HCT116 (cell line): ENCODE results near the gene RBM19. TPM values are rescaled to one million over a fixed set of nuclear protein-coding genes. Genes with fewer than 3 reads are reported as not detected.

Experiments
- ATAC-seq: fragments of 200-7000 bp; cut with Tn5 transposase; 2 replicates; pipeline ENCODE4 v1.9.1; 2020; ENCODE audit warnings: mild to moderate bottlenecking, moderate library complexity
- BruUV-seq: library from RNA; stranded (reverse); fragments of 400-500 nt; replicated peaks from 2 replicates; lab custom pipeline; 2021; lab: Mats Ljungman, UMichigan
- CTCF ChIA-PET: fragments of 300-600 bp; sonication (Branson Sonifier 250); formaldehyde crosslinking; loops from one replicate; lab custom pipeline; 2021; ENCODE audit warnings: antibody characterized with exemption; lab: Charles Lee
- POLR2A ChIA-PET: fragments of 300-600, 350-600 bp; sonication (Branson Sonifier 250); formaldehyde crosslinking; loops from one replicate; lab custom pipeline; 2021; ENCODE audit warnings: antibody characterized with exemption; lab: Charles Lee
- RAD21 ChIA-PET, 2 experiments: fragments of 300-600 bp; sonication (Branson Sonifier 250); formaldehyde crosslinking; loops; one replicate each; lab custom pipeline; 2023; ENCODE audit warnings: low total read pairs in 2 of 2; ENCODE audit not compliant: uncharacterized antibody in 2 of 2, unreplicated experiment in 2 of 2, low non-redundant PET in 1 of 2; lab: Charles Lee
- DNase-seq: peaks from one replicate; pipeline ENCODE4 v3.0.0-alpha.2; 2010; ENCODE audit warnings: low read depth, low spot score
- H2AFZ ChIP-seq: fragments of 200-600 bp; shearing (Covaris generic), sonication (generic); 2 replicates; pipeline ENCODE4 v1.6.1; 2017; ENCODE audit warnings: low read depth, mixed run types, mixed read lengths, antibody characterized with exemption, low read length; ENCODE audit not compliant: poor library complexity, severe bottlenecking
- H3K27ac ChIP-seq: 2 replicates; pipeline ENCODE4 v1.5.1; 2012; ENCODE audit warnings: low read depth, low read length
- H3K27me3 ChIP-seq: fragments of 200-600 bp; sonication (generic); 2 replicates; pipeline ENCODE4 v1.6.1; 2016; ENCODE audit warnings: mixed run types, low read length, mixed read lengths; ENCODE audit not compliant: insufficient read depth
- H3K36me3 ChIP-seq, 2 experiments: fragments of 200-500 bp in 1 of 2; fragments of 200-600 bp in 1 of 2; sonication (Bioruptor generic) in 1 of 2; sonication (generic) in 1 of 2; 2 replicates each; pipeline versions ENCODE4 v1.5.1 to v1.6.1; 2014 to 2016; ENCODE audit warnings: low read length in 2 of 2, inconsistent platforms in 1 of 2, mixed read lengths in 1 of 2, mixed run types in 1 of 2; ENCODE audit not compliant: insufficient read depth in 2 of 2, control insufficient read depth in 1 of 2
- H3K4me1 ChIP-seq, 2 experiments: fragments of 200-600 bp in 1 of 2; sonication (generic) in 1 of 2; 2 replicates each; pipeline versions ENCODE4 v1.5.1 to v1.6.1; 2012 to 2017; ENCODE audit warnings: low read length in 2 of 2, inconsistent platforms in 1 of 2, mild to moderate bottlenecking in 1 of 2, mixed read lengths in 1 of 2, mixed run types in 1 of 2, moderate library complexity in 1 of 2; ENCODE audit not compliant: insufficient read depth in 2 of 2, control insufficient read depth in 1 of 2
- H3K4me2 ChIP-seq: fragments of 200-600 bp; sonication (generic); 2 replicates; pipeline ENCODE4 v1.6.1; 2017; ENCODE audit warnings: mixed run types, low read length, mixed read lengths
- H3K4me3 ChIP-seq, 2 experiments: fragments of 200-600 bp in 1 of 2; sonication (generic) in 1 of 2; replicated peaks in 1 of 2; 2 replicates each; pipeline ENCODE4 v1.5.1; 2011 to 2016; ENCODE audit warnings: low read length in 2 of 2, control low read depth in 1 of 2, low read depth in 1 of 2, mild to moderate bottlenecking in 1 of 2, mixed read lengths in 1 of 2, mixed run types in 1 of 2
- H3K79me2 ChIP-seq: fragments of 200-600 bp; sonication (generic); 2 replicates; pipeline ENCODE4 v1.6.1; 2017; ENCODE audit warnings: mild to moderate bottlenecking, mixed run types, low read length, moderate library complexity, mixed read lengths; ENCODE audit not compliant: insufficient read depth
- H3K9ac ChIP-seq: fragments of 200-600 bp; sonication (generic); 2 replicates; pipeline ENCODE4 v1.6.1; 2016; ENCODE audit warnings: low read length, mixed read lengths
- H3K9me2 ChIP-seq: fragments of 200-600 bp; sonication (generic), shearing (Covaris generic); 2 replicates; pipeline ENCODE4 v1.6.1; 2017; ENCODE audit warnings: mixed run types, mild to moderate bottlenecking, moderate library complexity; ENCODE audit not compliant: insufficient read depth
- H3K9me3 ChIP-seq, 2 experiments: fragments of 200-500 bp in 1 of 2; fragments of 200-600 bp in 1 of 2; sonication (Bioruptor generic) in 1 of 2; sonication (generic) in 1 of 2; 2 replicates each; pipeline ENCODE4 v1.6.1; 2014 to 2017; ENCODE audit warnings: low read length in 2 of 2, mixed read lengths in 2 of 2, inconsistent platforms in 1 of 2, low read depth in 1 of 2, mild to moderate bottlenecking in 1 of 2, mixed run types in 1 of 2, moderate library complexity in 1 of 2; ENCODE audit not compliant: control insufficient read depth in 1 of 2, insufficient read depth in 1 of 2
- H4K20me1 ChIP-seq: fragments of 200-600 bp; sonication (generic), shearing (Covaris generic); 2 replicates; pipeline ENCODE4 v1.6.1; 2017; ENCODE audit warnings: mixed run types, mild to moderate bottlenecking, moderate library complexity; ENCODE audit not compliant: insufficient read depth
- CBX3 ChIP-seq: IDR thresholded peaks from 2 replicates; pipeline ENCODE4 v1.6.1; 2012; ENCODE audit warnings: low read depth
- CEBPB ChIP-seq: IDR thresholded peaks from 2 replicates; pipeline ENCODE4 v1.6.1; 2012; ENCODE audit warnings: low read depth
- EZH2 ChIP-seq: fragments of 200-600 bp; sonication (generic); IDR thresholded peaks from 2 replicates; pipeline ENCODE4 v1.6.1; 2017; ENCODE audit warnings: antibody characterized with exemption, mixed run types
- FOSL1 ChIP-seq: IDR thresholded peaks from 2 replicates; pipeline ENCODE4 v1.6.1; 2012; ENCODE audit warnings: low read depth
- JUND ChIP-seq: IDR thresholded peaks from 2 replicates; pipeline ENCODE4 v1.6.1; 2012
- MAX ChIP-seq: IDR thresholded peaks from 2 replicates; pipeline ENCODE4 v1.6.1; 2012
- POLR2AphosphoS5 ChIP-seq: IDR thresholded peaks from 2 replicates; pipeline ENCODE4 v1.6.1; 2011; ENCODE audit warnings: mild to moderate bottlenecking, low read depth, low read length, moderate library complexity
- RAD21 ChIP-seq: IDR thresholded peaks from 2 replicates; pipeline ENCODE4 v1.6.1; 2012; ENCODE audit warnings: low read depth, mild to moderate bottlenecking
- SIN3A ChIP-seq: IDR thresholded peaks from 2 replicates; pipeline ENCODE4 v1.6.1; 2012; ENCODE audit warnings: low read depth
- TCF7L2 ChIP-seq: IDR thresholded peaks from 2 replicates; pipeline ENCODE4 v1.7.0; 2011; ENCODE audit warnings: borderline replicate concordance, inconsistent platforms; ENCODE audit not compliant: insufficient read depth, insufficient read length; ENCODE audit errors: extremely low read depth
- YY1 ChIP-seq: IDR thresholded peaks from 2 replicates; pipeline ENCODE4 v1.6.1; 2011; ENCODE audit warnings: low read length, low read depth, moderate library complexity, mild to moderate bottlenecking; ENCODE audit not compliant: insufficient replicate concordance; ENCODE audit errors: extremely low read depth
- ZFX ChIP-seq: fragments of 450-650 bp; IDR thresholded peaks from 2 replicates; pipeline ENCODE4 v1.6.1; 2017
- intact Hi-C: fragments of 100-400 bp; cut with micrococcal nuclease; formaldehyde crosslinking; loops from 2 replicates; pipeline ENCODE4 v1.10.0; 2022
- total RNA-seq: library from RNA; stranded (reverse); gene quantifications from one replicate; pipeline ENCODE4 v1.2.1, GENCODE V29; 2021; ENCODE audit not compliant: unreplicated experiment
- TF ChIP-seq, protein P1 (sequence below): IDR thresholded peaks from 2 replicates; pipeline ENCODE4 v1.6.1; 2011; ENCODE audit warnings: mild to moderate bottlenecking, low read length, moderate library complexity; ENCODE audit not compliant: insufficient replicate concordance; ENCODE audit errors: extremely low read depth

The RBM19 gene
- total RNA-seq, 1 experiment from 2014 or later: 30.7 TPM

- no peaks in the 10 kb centered on the region for H3K79me2 ChIP-seq
- intact Hi-C loops: no loop called here
Measured at GRCh38 chr12:113888435-113888834, 77.7 kb downstream of the RBM19 start.

More at GRCh38 chr12:113888435-113888834, 77.7 kb downstream of the RBM19 start:
- TF ChIP-seq YY1 (no peak), TCF7L2 (no peak), ZFX (no peak), SIN3A (no peak), EZH2 (no peak), CBX3 (no peak), CEBPB (no peak), RAD21 (no peak), JUND (no peak), MAX (no peak), FOSL1 (no peak), POLR2AphosphoS5 (no peak)
- TF ChIP-seq, protein P1, sequence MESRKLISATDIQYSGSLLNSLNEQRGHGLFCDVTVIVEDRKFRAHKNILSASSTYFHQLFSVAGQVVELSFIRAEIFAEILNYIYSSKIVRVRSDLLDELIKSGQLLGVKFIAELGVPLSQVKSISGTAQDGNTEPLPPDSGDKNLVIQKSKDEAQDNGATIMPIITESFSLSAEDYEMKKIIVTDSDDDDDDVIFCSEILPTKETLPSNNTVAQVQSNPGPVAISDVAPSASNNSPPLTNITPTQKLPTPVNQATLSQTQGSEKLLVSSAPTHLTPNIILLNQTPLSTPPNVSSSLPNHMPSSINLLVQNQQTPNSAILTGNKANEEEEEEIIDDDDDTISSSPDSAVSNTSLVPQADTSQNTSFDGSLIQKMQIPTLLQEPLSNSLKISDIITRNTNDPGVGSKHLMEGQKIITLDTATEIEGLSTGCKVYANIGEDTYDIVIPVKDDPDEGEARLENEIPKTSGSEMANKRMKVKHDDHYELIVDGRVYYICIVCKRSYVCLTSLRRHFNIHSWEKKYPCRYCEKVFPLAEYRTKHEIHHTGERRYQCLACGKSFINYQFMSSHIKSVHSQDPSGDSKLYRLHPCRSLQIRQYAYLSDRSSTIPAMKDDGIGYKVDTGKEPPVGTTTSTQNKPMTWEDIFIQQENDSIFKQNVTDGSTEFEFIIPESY: no peak
- no peak overlapping the region for H3K27ac ChIP-seq
- no peak overlapping the region for H2AFZ ChIP-seq
- H3K4me3 ChIP-seq: no peak overlapping the region
- RAD21 ChIA-PET: no interaction called here
- no peaks in the 10 kb centered on the region for H3K9me2 ChIP-seq
- BruUV-seq: no TSS peak
- ATAC-seq (no peak), DNase-seq (no peak)
- H3K9ac ChIP-seq: no peak overlapping the region
- POLR2A ChIA-PET: no interaction called here
- H3K4me1 ChIP-seq: peaks cover 4 to 14% of the 10 kb centered on the region in 2 experiments
- no peaks in the 10 kb centered on the region for H3K9me3 ChIP-seq
- H3K36me3 ChIP-seq: 0 out of 4 replicates have a peak, but pooled peaks cover 0 to 3% of the 10 kb centered on the region in 2 experiments
- no peak overlapping the region for H3K4me2 ChIP-seq
- CTCF ChIA-PET: no interaction called here
- H4K20me1 ChIP-seq: 0 out of 2 replicates have a peak, but pooled peaks cover 3% of the 10 kb centered on the region
- no peaks in the 10 kb centered on the region for H3K27me3 ChIP-seq
